ENCODE results near the gene C6orf136.
A peak's percentile ranks its signal among the peaks of the same experiment; 100 is the strongest.

Gene C6orf136

DNA sequence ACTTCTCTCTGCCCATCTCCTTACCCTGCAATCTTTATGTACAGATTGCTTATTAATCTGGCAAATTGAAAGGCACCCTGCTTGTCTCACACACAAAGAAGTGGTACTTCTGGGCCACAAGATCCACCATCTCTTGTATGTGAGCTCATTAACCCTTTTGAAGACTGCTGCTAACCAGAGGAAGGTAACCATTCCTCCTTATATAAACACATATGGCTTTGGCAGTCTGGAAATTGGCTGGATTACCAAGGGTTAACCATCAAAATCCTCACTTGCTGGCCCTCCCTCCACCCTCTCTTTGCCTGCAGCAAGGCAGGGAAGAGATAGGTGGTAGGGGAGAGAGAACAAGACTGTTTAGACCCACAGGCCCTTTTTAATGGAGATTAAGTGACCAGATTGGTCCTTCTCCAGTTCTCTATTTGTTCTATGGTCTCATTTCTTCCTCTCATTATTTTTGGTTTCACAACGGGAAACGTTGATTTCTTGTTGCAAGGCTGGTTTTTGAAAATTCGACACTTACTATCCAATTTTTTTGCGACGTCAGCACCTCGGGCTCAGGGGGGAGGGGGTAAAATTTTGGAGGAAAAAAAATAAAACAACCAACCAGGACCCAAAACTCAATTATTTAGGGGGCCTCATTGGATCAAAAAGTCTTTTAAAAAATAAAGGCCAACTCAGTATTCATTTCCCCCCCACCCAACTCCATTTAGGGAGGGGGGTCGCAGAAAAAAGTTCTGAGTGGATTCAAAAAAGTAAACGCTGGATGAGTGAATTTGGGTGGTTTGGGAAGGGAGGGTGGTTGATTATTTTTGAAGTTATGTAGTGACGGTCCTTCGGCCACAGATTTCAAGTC is 30.7 kb upstream of the C6orf136 start:
- DNase-seq (ENCODE audit: low read depth in 2 of 2): no peak

DNA sequence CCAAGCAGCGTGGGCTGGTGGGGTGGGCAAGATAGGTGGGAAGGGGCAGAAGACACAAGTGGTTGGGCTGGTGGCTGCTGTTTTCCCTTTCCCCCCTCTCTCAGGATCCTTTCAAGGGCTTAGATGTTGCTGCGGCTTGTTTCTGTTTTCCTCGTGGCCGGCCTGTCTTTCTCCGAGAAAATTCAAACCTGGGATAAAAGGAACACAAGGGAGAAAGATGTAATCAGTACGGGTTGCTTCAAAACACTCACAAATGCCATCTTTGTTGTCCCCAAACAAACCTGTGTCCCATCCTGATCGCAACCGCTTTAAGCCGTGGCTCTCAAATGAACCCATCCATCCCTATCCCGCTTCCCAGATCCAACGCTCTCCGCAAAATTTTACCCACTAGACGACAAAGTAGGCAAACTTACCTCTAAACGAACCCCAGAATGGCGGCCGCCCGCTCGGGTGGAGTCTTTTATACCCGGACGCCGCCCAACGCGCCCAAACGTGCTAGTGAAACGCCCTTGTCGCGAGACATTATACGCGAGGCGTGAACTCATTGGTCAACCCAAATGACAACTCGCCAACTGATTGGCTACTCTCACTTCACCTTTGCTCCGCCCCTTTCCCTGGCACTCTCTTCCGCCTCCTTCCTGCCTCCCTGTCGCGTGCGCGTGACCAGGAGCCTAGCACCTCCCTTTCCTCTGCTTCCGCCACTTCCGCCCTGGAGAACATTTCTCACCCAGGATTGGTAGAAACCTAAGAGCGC is 29.9 kb upstream of the C6orf136 start, which contains the start of gene PPP1R10:
Gene PPP1R10, minus strand, starts transcription at position 433 of the 754 bp plus-strand sequence. CDS start 7,299 bp downstream, outside the sequence.
- peak; percentile 94 to 99 for DNase-seq (ENCODE audit: low read depth in 2 of 2)

DNA sequence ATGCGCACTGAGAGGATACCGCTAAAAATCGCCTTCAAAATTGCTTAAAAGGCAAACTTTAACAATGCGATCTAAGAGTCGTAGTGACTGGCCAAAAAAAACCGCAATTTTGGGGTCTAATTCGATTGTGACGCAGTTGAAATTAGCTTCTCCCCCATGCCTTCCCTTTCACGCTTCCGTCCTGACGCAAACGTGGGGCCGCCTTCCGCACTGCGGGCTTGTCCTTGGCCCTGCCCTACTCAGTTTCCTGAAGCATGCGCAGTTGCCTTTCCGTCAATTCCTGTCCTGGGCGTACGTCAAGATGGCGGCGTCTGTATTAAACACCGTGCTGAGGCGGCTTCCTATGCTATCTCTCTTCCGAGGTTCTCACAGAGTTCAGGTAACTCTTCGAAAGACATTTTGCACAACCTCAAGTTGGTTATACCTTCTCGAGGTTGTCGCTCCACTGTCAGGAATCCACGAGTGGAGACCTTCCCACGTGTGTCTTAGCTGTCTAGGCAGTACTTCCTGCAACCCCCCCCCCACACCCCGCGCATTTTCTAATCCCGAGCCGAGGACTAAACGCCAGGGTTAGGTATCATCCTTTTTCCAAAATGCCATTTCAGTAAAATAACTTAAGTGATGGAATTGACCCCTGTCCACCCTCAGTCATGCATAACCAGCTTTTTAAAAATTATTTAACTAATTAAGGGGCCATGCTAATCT is 29.2 kb upstream of the C6orf136 start, which contains the start of gene MRPS18B:
Gene MRPS18B, plus strand, starts transcription at position 276 of the 705 bp plus-strand sequence. Its CDS starts 26 bp downstream, at position 302.
- DNase-seq (ENCODE audit: low read depth in 2 of 2): peak; percentile 94 to 99

DNA sequence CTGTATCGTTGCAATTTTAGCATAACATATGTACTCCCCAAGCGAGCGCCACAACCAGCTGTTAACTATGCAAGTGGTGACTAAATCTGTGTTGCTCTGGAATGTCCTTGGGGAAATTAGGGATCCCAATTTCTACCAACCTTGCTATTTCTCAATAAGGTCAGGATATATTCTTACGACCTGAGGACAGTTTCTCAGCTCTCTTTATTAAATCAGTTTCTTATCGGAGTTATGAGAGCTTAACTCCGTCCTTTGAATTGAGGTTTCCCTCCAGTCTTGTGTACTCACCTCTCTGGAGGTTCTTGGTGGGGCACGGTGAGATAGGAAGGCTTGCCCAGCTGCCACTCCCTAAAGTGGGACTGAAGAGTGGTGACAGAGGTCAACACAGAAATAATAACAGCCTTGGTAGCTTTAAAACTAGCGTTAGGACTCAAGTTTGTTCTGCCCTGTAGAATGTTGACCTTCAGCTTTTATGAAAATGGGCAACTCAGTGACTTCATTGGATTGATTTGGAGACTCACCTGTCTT is 28.6 kb upstream of the C6orf136 start:
- no peak for DNase-seq (ENCODE audit: low read depth in 2 of 2)

DNA sequence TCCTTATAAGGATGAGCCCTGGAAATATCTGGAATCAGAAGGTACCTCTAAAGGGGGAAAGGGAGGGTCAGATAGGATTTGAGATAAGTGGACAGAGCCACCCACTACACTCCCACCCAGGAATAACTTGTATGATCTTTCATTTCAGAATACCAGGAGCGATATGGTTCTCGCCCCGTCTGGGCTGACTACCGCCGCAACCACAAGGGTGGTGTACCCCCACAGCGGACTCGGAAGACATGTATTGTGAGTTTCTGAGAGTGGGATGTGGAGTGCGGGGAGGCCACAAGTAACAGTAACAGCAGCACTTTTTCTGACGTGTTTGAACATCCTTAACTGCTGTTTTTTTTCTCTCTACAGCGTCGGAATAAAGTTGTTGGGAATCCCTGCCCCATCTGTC is 27.4 kb upstream of the C6orf136 start:
- DNase-seq (ENCODE audit: low read depth in 2 of 2): no peak

DNA sequence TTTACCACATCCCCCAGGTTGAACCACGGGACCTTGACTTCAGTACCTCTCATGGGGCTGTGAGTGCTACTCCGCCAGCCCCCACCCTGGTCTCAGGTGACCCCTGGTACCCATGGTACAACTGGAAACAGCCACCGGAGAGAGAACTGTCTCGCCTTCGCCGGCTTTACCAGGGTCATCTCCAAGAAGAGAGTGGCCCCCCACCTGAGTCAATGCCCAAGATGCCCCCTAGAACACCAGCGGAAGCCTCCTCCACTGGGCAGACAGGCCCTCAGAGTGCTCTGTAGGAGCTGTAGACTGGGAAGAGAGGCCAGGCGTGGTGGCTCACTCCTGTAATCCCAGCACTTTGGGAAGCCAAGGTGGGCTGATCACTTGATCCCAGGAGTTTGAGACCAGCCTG is 21.4 kb upstream of the C6orf136 start:
- no peak for DNase-seq (ENCODE audit: low read depth in 2 of 2)

DNA sequence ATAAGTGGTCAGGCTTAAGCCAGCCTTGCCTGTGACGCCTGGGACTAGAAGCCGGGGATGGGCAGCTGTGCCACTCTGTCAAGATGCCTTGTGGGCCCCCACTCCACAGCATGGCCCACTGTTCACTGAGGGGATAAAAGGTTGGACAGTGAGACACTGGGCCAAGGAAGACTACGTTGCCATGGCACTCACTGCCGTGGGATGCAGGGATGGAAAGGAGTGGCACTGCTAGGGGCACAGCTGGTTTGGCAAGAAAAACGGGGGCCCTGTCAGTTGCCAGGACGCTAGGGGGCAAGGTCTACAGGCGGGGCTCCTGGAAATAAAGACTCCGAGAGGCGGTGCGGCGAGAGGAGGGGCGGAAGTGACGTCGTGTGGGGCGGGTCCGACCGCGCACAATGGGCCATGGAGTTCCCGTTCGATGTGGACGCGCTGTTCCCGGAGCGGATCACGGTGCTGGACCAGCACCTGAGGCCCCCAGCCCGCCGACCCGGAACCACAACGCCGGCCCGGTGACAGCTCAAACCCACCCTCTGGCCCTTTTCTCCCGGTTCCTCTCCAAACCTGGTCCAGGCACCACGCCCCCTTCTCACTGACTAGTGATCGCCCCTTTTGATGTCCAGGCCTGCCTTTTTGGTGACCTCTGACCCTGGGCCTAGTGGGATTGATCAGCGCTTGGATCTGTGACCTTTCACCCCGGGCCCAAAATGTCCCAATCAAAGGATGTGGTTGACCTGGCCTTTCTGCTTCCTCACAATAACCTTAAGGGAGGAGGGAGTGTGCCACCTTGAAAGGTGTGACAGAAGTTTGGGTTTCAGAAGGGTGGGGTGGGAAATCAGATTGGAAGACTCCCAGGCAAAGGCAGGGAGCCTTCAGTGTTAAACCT is 20.2 kb upstream of the C6orf136 start, which contains the start of gene ATAT1:
Gene ATAT1, plus strand, starts transcription at position 391 of the 883 bp plus-strand sequence.
- DNase-seq (ENCODE audit: low read depth in 2 of 2): peak; percentile 77 to 78

DNA sequence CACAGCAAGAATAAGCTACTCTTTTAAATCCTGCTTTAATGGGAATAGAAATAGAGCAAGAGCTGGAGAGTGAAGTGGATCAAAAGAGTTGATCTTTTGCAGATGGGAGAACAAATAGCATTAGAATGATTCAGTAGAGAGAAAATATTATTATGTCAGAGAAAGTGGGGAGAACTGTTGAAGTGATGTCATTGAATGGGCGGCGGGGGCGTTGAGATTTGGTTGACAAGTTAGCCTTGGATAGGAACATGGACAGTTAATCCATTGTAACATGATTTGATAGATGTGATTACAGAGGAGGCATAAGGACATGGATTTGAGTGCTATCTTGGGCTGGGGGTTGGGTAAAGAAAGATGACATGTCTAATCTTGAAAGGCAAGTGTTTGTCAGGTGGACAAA is 11.1 kb upstream of the C6orf136 start:
- no peak for DNase-seq (ENCODE audit: low read depth in 2 of 2)

DNA sequence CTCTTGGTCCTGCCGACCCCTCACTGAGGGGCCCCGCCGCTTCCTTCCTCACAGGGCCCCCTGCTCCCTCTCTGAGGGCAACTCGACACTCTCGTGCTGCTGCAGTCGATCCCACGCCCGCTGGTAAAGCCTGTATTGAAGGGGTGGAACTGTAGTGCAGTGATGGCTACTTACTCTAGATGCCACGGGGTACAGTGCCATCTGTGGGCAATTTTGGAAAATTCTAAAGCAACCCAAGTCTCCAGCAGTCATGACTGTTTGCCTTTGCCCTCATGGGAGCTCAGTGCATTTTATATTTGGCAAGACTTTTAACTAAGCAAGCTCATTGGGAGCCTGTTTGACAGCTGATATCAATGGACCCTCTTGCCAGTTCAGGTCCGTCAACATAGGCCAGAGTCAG is 6.5 kb upstream of the C6orf136 start:
- DNase-seq (ENCODE audit: low read depth in 2 of 2): no peak

DNA sequence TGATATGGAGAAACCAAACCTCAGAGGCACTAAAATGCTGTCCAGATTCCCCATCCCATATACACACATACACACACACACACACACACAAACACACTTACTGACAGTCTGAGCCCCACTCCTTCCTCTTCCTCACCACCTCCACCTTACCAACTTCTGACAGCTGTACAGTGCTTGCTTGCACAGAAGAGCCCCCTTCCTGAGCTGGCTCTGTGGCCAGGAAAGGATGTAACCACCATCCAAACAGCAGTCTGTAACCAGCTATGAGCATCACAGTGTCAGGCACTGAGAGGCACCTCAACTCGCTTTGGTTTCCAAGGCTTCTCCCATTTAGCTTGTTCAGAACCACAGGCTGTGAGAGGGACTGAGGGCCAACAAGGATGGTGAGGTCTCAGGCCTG is 5.9 kb upstream of the C6orf136 start:
- DNase-seq (ENCODE audit: low read depth in 2 of 2): no peak

DNA sequence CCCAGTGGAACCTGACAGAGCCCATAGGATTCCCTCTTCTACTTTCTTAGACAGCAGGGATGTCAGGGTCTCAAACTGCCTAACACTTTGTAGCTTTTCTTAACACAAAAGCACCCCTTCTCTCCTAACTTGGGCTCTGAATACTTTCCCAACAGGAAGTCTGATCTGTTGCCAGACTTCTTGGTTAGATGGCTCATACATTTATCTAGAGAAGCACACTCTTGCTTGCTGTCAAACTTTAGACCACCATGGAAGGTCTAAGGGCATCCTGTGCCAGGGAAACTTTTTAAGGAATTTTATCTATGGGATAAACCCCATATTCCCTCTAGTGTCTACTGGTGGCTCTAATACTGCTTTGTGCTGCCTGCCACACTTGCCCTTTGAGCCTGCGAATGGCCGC is 3.3 kb upstream of the C6orf136 start:
- DNase-seq (ENCODE audit: low read depth in 2 of 2): no peak

DNA sequence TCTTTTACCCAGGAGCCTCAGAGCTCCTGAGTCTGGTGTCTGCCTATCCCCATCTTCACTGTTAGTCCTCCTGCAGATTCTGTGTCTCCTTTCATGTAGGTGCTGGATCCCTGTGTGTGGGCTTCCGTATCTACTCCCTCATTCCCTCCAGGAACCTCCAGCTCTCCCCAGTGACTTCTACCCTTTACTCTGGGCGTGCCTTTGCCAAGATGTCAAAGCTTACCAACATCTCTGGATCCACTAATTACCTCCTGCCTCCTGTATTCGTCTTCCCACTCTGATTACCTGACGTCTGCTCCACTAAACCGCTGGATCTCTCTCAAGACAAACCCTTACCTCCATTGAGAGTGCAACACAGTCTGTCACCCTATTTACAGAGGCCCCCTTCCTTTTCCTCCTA is 2.2 kb upstream of the C6orf136 start:
- DNase-seq (ENCODE audit: low read depth in 2 of 2): no peak

DNA sequence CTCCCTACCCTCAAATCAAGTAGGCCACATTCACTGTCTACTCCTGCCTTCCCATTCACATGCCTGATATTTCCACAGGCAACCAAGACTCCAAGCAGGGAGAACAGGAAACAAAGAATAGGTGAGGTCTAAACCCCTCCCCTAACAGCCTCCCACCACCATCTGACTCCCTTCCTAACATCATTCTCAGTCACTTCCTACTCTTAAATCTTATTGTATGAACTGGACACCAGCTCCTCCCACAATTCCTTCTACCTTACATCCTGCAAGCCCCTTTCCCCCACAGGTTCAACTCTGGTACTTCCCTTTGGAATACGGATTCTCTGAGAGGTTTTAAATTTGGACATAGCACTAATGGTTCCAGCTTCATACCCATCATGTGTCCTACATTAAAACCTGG is 944 bp upstream of the C6orf136 start:
- no peak for DNase-seq (ENCODE audit: low read depth in 2 of 2)

DNA sequence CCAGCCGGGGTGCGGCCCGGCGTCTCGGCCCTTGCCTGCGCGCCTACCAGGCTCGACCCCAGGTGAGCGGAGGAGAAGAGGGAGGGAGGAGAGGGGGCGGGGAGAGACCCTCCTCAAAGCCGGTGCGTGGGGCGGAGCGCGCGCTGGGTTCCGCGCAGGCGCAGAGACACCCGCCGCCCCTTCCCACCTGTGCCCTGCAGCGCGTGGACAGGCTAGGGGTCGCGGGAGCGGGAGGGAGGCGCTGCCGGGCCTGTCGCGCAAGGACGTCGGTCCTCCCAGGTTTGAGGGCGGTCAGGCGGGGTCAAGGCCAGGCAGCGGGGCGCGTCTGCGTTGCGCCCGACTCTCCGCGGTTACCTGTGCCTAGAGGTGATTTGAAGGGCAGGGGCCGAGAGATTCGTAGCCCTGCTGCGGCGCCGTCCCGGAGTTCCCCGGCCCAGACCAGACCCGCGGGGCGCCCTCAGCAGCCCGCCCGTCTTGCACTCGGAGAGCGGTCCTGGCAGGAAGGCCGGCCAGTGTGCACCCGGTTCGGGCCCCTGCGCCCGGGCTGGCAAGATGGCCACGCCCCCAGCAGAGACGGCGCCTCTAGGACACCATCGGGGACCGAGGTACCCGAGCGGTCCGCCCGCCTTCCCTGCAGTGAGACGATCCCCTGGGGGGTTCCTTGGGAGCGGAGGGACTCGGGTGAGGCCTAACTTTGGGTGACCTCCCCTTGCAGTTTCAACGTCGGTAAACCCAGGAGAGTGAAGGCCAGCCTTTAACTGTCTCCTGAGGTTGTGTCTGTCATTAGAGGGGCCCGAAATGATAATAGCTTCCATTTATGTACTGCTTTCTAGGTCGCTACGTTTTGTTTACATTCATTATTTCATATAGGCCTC is 546 bp downstream of the C6orf136 start:
- peak; percentile 48 to 50 for DNase-seq (ENCODE audit: low read depth in 2 of 2)

DNA sequence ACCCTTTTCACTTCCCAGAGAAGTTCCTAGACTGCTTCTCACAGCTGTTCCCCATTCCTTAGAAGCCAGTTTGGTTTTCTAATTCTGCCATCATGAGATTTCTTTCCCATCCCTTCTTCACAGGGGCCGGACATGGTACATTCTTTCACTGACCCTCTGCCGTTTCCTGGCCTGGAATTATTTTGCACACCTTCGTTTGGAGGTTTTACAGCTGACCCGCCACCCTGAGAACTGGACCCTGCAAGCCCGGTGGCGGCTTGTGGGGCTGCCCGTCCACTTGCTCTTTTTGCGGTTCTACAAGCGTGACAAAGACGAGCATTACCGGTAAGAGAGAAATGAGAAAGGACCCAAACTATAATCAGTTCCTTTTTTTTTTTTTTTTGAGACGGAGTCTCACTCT is 4.2 kb downstream of the C6orf136 start:
- no peak for DNase-seq (ENCODE audit: low read depth in 2 of 2)

DNA sequence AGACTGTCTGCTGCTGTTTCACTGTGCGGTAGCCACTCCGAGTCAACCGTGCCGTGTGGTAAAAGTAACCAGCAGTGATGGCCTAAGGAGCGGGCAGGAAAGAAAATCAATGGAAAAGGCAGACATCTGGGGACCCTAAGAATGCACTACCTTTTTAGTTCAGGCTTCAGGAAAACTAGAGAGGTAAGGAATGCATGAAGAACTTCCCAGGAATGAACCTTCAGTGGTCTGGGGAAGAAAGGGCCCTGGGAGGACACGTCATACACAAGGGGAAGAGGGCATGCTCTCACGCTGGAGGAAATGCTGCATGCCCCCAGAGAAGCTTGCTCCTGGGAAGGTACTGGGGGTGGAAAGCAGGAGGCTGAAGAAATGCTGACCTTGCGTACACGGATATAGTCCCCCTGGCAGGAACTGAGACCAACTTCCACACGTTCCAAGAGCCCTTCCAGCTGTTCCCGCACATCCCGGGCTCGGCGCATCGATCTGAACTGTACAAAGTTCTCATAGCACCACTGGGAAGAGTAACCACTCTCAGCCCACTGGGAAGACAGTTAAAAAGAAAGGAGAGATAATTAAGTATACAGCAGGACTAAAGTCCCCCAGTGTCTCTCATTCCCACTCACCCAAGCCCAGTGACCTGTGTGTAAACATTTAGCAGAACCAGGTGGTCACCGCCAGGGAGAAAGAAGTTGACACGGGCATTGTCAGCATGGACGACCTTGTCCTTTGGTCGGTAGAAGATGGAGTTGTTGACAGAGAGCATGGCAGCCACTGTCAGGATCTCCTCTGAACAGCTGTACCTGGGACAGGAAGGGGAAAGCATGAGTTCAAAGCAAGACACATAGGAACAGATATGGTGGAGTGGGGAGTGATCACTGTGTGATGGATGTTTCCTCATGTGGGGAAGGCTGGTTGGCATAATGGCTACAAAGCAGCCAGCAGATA is 8.1 kb downstream of the C6orf136 start:
- no peak for DNase-seq (ENCODE audit: low read depth in 2 of 2)

DNA sequence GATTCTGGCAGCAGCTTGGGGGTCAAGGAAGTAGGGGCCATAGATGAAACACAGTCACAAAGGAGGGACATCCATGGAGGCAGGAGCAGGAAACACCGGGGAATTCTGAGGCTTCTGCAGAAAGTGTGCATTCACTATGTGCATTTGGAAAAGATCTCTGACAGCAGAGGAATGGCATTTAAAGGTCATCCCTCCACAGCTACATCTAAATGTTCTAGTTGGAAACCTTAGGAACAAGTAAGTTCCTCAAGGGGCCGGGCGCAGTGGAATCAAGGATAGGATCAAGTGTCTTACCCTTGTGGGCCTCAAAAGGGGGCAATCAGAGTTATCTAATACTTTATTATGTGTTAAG is 8.8 kb downstream of the C6orf136 start:
- no peak for DNase-seq (ENCODE audit: low read depth in 2 of 2)

DNA sequence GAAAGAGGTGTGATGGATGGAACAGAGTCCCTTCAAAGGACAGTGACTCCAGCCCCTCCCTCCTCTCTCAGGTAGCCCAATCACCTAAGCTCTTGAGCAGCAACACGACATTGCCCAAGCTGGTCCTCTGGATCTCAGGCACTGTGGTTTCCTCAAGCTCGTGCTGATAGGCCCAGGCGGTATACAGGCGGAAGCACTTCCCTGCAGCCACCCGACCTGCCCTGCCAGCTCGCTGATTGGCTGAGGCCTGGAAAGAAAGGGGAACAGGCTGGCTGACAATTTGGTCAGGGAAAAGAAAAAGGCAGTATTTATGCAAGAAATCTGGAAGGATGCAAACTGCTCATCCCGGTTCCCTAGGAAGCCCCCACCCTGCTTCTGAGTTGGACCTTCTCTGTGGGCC is 9.6 kb downstream of the C6orf136 start:
- DNase-seq (ENCODE audit: low read depth in 2 of 2): no peak

DNA sequence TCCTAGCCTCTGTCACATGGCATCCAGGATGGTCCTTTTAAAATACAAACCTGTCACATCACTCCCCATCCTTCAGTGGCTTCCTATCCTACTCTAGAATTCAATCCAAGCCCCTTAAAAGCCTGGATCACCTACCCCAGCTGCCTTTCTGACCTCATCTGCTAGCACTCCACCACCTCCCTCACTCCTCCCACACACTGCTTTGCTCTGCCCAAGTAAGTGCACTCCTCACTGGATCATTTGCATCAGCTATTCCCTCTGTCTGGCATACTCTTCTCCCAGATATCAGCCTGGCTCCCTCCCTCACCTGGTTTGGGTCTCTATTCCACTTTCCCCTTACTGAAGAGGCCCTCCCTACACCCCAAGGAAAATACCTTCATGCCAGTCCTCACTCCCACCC is 10.5 kb downstream of the C6orf136 start:
- no peak for DNase-seq (ENCODE audit: low read depth in 2 of 2)
